Spleen (tissue), 7 donors: ENCODE data around the gene ARHGAP21.

ENCODE experiments used
- POLR2A ChIP-seq, 3 donors: fragments of 450-650 bp; IDR thresholded peaks; one replicate each; pipeline ENCODE4 v1.5.1; 2017; ENCODE audit warnings: antibody characterized with exemption in 3 of 3, mild to moderate bottlenecking in 1 of 3
- POLR2AphosphoS5 ChIP-seq, 3 donors: sonication (generic); formaldehyde crosslinking; IDR thresholded peaks; one replicate each; pipeline ENCODE4 v1.5.1; 2017; ENCODE audit warnings: antibody characterized with exemption in 3 of 3
- TF ChIP-seq, protein P1 (sequence below), 11 experiments: fragments of 200-600 bp in 7 of 11; fragments of 450-650 bp in 4 of 11; sonication (generic) in 4 of 11; IDR thresholded peaks in 8 of 11; conservative IDR thresholded peaks in 3 of 11; 1 replicate in 7 of 11; 2 replicates in 4 of 11; pipeline versions ENCODE4 v1.4.0 to v1.8.0; 2016 to 2021; ENCODE audit warnings: antibody characterized with exemption in 11 of 11, inconsistent platforms in 4 of 11, mild to moderate bottlenecking in 1 of 11
- donor health status: DM: no; HTN: no; CAD: no; lungs with moderate emphysema.
- donor health status: DM: no; HTN: no; CAD: no.
- donor health status: DM: no; HTN: no; CAD: no.

- no peak for TF ChIP-seq POLR2A (IDR thresholded peaks at IDR 0.05)
- TF ChIP-seq, protein P1, sequence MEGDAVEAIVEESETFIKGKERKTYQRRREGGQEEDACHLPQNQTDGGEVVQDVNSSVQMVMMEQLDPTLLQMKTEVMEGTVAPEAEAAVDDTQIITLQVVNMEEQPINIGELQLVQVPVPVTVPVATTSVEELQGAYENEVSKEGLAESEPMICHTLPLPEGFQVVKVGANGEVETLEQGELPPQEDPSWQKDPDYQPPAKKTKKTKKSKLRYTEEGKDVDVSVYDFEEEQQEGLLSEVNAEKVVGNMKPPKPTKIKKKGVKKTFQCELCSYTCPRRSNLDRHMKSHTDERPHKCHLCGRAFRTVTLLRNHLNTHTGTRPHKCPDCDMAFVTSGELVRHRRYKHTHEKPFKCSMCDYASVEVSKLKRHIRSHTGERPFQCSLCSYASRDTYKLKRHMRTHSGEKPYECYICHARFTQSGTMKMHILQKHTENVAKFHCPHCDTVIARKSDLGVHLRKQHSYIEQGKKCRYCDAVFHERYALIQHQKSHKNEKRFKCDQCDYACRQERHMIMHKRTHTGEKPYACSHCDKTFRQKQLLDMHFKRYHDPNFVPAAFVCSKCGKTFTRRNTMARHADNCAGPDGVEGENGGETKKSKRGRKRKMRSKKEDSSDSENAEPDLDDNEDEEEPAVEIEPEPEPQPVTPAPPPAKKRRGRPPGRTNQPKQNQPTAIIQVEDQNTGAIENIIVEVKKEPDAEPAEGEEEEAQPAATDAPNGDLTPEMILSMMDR (IDR thresholded peaks at IDR 0.05 in 8 of 11, conservative IDR thresholded peaks at IDR 0.05 in 3 of 11) = no peak
- no peak for TF ChIP-seq POLR2AphosphoS5 (IDR thresholded peaks at IDR 0.05)
Observed at GRCh38 chr10:24616536-24616935, 107.2 kb downstream of the ARHGAP21 start.
